HepG2 (cell line): ENCODE results near the gene ZMYND8. TPM values are rescaled to one million over a fixed set of nuclear protein-coding genes. Genes with fewer than 3 reads are reported as not detected.

ENCODE experiments used
- EZH2 ChIP-seq: conservative IDR thresholded peaks from 2 replicates; pipeline ENCODE4 v1.6.1; 2012; ENCODE audit warnings: mild to moderate bottlenecking, low read depth, low read length, moderate library complexity
- GTF3A ChIP-seq: sonication (generic); formaldehyde crosslinking; conservative IDR thresholded peaks from 2 replicates; pipeline ENCODE4 v1.4.0; 2020; ENCODE audit warnings: mild to moderate bottlenecking, missing genetic modification reagents
- HNRNPK ChIP-seq: fragments of 200-400 bp; formaldehyde crosslinking; IDR thresholded peaks from 2 replicates; pipeline ENCODE4 v1.6.1; 2018; ENCODE audit warnings: low read length, low read depth, moderate library complexity, mild to moderate bottlenecking; ENCODE audit not compliant: poor library complexity, severe bottlenecking
- LCORL ChIP-seq, 2 experiments: fragments of 450-650 bp in 1 of 2; sonication (generic) in 1 of 2; formaldehyde crosslinking in 1 of 2; IDR thresholded peaks; 2 replicates each; pipeline versions ENCODE4 v1.5.0 to v1.6.1; 2017 to 2020; ENCODE audit warnings: antibody characterized with exemption in 1 of 2, missing genetic modification reagents in 1 of 2
- RARG ChIP-seq: sonication (generic); formaldehyde crosslinking; IDR thresholded peaks from 2 replicates; pipeline ENCODE4 v1.4.0; 2020; ENCODE audit warnings: low read depth, mild to moderate bottlenecking, missing genetic modification reagents
- SRSF9 ChIP-seq: fragments of 200-400 bp; formaldehyde crosslinking; IDR thresholded peaks from 2 replicates; pipeline ENCODE4 v1.6.1; 2018; ENCODE audit warnings: borderline replicate concordance, mild to moderate bottlenecking, low read depth, low read length; ENCODE audit not compliant: insufficient read depth, poor library complexity, severe bottlenecking
- TCF7 ChIP-seq: sonication (generic); IDR thresholded peaks from 2 replicates; pipeline ENCODE4 v1.6.1; 2016; ENCODE audit warnings: antibody characterized with exemption, low read depth
- ZC3H13 ChIP-seq: sonication (generic); formaldehyde crosslinking; IDR thresholded peaks from 2 replicates; pipeline ENCODE4 v1.8.1; 2023; ENCODE audit warnings: mild to moderate bottlenecking, missing genetic modification reagents, moderate library complexity
- ZNF253 ChIP-seq: sonication (generic); formaldehyde crosslinking; IDR thresholded peaks from 2 replicates; pipeline ENCODE4 v1.8.0; 2022; ENCODE audit warnings: mild to moderate bottlenecking, missing genetic modification reagents, borderline replicate concordance
- ZNF292 ChIP-seq: sonication (generic); formaldehyde crosslinking; IDR thresholded peaks from 2 replicates; pipeline ENCODE4 v1.8.1; 2022; ENCODE audit warnings: mild to moderate bottlenecking, low read depth, missing genetic modification reagents, borderline replicate concordance
- ZNF296 ChIP-seq: sonication (generic); formaldehyde crosslinking; conservative IDR thresholded peaks from 2 replicates; pipeline ENCODE4 v1.5.0; 2020; ENCODE audit warnings: mild to moderate bottlenecking, missing genetic modification reagents
- ZZZ3 ChIP-seq: sonication (generic); formaldehyde crosslinking; IDR thresholded peaks from 2 replicates; pipeline ENCODE4 v1.4.0; 2020; ENCODE audit warnings: missing genetic modification reagents, mild to moderate bottlenecking, borderline replicate concordance
- polyA plus RNA-seq, 8 experiments: library from polyadenylated mRNA; depleted of rRNA in 3 of 8; stranded (reverse) in 7 of 8; unstranded in 1 of 8; fragments of >200 nt; fragmentation: Illumina TruSeq in 4 of 8; extraction: Trizol in 4 of 8; gene quantifications; 2 replicates each; pipeline versions ENCODE4 v1.2.1 to v1.2.3, GENCODE V29; 2011 to 2016; ENCODE audit warnings: low read depth in 4 of 8, missing spikeins in 1 of 8, mixed read lengths in 1 of 8; ENCODE audit not compliant: insufficient read depth in 1 of 8
- total RNA-seq, 5 experiments: library from RNA; depleted of rRNA; stranded (reverse); fragments of >200 nt; fragmentation: Illumina TruSeq; extraction: Trizol; gene quantifications; 2 replicates each; pipeline ENCODE4 v1.2.3, GENCODE V29; 2016; ENCODE audit warnings: low read depth in 1 of 5
- TF ChIP-seq, protein P1 (sequence below): IDR thresholded peaks from 2 replicates; pipeline ENCODE4 v1.6.1; 2012; ENCODE audit warnings: low read length, improper control_type of control experiment
- TF ChIP-seq, protein P2 (sequence below): IDR thresholded peaks from 2 replicates; pipeline ENCODE4 v1.6.1; 2016; ENCODE audit warnings: mild to moderate bottlenecking
- TF ChIP-seq, protein P3 (sequence below): sonication (generic); formaldehyde crosslinking; IDR thresholded peaks from 2 replicates; pipeline ENCODE4 v1.8.0; 2022; ENCODE audit warnings: missing genetic modification reagents, mild to moderate bottlenecking, inconsistent platforms, borderline replicate concordance
- TF ChIP-seq, protein P4 (sequence below): sonication (generic); formaldehyde crosslinking; IDR thresholded peaks from 2 replicates; pipeline ENCODE4 v1.5.0; 2020; ENCODE audit warnings: missing genetic modification reagents, mild to moderate bottlenecking, borderline replicate concordance
- TF ChIP-seq, protein P5 (sequence below): sonication (generic); formaldehyde crosslinking; IDR thresholded peaks from 2 replicates; pipeline ENCODE4 v1.4.0; 2020; ENCODE audit warnings: missing genetic modification reagents

The ZMYND8 gene
- total and polyA plus RNA-seq, 2 of the 13 experiments (the other 11 are each of a cell fraction or from before 2014, with no cell fraction given), result 53.9 to 84.7 TPM

DNA sequence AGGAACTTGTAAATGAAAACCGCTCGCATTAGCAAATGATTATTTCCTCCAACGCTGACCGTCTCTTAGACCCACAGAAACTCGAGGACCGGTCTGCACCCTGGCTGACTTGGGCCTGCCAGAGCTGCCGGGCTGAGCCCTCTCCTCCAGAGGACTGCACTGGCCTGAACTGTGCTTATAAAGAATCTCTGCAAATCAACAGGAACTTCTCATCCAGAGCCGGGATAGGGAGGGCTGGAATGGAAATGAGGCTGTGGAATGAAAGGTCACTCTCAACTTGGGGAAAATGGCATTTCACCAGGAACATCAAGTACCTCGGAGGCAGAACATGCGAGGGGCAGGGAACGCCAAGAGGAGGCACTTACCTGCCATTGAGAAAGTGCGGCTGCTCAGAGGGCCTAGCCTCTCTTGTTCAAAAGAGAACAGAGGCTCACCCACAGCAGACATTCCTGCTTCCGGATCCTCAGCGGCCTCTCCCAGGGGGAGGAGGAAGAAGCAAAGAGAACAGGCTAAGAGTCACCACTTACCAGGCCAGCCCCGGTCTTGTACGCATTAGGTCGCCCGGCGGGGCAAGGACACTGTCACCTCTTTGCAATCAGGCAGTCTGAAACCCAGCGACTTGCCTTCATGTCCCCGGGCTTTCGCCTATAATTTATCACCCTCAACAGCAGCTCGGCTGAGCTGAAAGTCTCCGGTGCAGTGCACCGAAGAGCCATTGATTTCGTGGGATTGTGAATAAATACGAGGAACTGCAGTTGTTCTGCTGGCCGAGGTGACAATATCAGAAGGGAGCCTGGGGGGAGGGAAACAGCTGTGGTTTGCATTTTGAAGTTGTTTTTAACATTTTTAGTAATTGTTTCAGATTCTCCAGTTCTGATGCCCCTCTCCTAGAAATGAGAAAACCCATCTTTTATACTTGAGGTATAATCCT, 37.6 kb downstream of the ZMYND8 start (continued):
- TF ChIP-seq SRSF9 (no peak), LCORL (IDR thresholded peaks at IDR 0.05) (no peak), LCORL (CRISPR knock-in tag; IDR thresholded peaks at IDR 0.05) (0 out of 2 replicates have a peak, but pooled peaks have one; percentile 7), ZZZ3 (CRISPR knock-in tag) (no peak), ZC3H13 (CRISPR knock-in tag) (0 out of 2 replicates have a peak, but pooled peaks have one; percentile 6), GTF3A (CRISPR knock-in tag) (peak; percentile 10; the same call in 1 of the 2 replicates), HNRNPK (no peak), ZNF253 (CRISPR knock-in tag) (no peak), ZNF296 (no peak), EZH2 (no peak), RARG (no peak), TCF7 (no peak), ZNF292 (CRISPR knock-in tag) (no peak)
- TF ChIP-seq, protein P1, sequence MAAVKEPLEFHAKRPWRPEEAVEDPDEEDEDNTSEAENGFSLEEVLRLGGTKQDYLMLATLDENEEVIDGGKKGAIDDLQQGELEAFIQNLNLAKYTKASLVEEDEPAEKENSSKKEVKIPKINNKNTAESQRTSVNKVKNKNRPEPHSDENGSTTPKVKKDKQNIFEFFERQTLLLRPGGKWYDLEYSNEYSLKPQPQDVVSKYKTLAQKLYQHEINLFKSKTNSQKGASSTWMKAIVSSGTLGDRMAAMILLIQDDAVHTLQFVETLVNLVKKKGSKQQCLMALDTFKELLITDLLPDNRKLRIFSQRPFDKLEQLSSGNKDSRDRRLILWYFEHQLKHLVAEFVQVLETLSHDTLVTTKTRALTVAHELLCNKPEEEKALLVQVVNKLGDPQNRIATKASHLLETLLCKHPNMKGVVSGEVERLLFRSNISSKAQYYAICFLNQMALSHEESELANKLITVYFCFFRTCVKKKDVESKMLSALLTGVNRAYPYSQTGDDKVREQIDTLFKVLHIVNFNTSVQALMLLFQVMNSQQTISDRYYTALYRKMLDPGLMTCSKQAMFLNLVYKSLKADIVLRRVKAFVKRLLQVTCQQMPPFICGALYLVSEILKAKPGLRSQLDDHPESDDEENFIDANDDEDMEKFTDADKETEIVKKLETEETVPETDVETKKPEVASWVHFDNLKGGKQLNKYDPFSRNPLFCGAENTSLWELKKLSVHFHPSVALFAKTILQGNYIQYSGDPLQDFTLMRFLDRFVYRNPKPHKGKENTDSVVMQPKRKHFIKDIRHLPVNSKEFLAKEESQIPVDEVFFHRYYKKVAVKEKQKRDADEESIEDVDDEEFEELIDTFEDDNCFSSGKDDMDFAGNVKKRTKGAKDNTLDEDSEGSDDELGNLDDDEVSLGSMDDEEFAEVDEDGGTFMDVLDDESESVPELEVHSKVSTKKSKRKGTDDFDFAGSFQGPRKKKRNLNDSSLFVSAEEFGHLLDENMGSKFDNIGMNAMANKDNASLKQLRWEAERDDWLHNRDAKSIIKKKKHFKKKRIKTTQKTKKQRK, result no peak
- TF ChIP-seq, protein P2, sequence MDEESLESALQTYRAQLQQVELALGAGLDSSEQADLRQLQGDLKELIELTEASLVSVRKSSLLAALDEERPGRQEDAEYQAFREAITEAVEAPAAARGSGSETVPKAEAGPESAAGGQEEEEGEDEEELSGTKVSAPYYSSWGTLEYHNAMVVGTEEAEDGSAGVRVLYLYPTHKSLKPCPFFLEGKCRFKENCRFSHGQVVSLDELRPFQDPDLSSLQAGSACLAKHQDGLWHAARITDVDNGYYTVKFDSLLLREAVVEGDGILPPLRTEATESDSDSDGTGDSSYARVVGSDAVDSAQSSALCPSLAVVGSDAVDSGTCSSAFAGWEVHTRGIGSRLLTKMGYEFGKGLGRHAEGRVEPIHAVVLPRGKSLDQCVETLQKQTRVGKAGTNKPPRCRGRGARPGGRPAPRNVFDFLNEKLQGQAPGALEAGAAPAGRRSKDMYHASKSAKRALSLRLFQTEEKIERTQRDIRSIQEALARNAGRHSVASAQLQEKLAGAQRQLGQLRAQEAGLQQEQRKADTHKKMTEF (CRISPR knock-in tag), result no peak; the same call in 1 of the 2 replicates
- TF ChIP-seq, protein P3, sequence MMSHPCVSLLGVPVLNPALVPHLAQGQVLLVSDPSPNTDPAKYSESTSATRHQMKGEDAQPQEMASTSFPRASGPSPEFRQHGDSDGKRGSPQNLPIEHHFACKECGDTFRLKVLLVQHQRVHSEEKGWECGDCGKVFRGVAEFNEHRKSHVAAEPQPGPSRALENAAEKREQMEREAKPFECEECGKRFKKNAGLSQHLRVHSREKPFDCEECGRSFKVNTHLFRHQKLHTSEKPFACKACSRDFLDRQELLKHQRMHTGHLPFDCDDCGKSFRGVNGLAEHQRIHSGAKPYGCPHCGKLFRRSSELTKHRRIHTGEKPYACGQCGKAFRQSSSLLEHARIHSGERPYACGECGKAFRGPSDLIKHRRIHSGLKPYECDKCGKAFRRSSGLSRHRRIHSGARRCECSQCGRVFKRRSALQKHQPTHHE, result no peak; the same call in 1 of the 2 replicates
- TF ChIP-seq, protein P4, sequence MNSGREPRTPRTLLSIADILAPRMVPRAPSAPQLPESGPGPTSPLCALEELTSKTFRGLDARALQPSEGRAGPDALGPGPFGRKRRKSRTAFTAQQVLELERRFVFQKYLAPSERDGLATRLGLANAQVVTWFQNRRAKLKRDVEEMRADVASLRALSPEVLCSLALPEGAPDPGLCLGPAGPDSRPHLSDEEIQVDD, result no peak; the same call in 1 of the 2 replicates
- TF ChIP-seq, protein P5, sequence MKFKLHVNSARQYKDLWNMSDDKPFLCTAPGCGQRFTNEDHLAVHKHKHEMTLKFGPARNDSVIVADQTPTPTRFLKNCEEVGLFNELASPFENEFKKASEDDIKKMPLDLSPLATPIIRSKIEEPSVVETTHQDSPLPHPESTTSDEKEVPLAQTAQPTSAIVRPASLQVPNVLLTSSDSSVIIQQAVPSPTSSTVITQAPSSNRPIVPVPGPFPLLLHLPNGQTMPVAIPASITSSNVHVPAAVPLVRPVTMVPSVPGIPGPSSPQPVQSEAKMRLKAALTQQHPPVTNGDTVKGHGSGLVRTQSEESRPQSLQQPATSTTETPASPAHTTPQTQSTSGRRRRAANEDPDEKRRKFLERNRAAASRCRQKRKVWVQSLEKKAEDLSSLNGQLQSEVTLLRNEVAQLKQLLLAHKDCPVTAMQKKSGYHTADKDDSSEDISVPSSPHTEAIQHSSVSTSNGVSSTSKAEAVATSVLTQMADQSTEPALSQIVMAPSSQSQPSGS (CRISPR knock-in tag), result no peak
